ENCODE data around the gene ST7L. TPM values are rescaled to one million over a fixed set of nuclear protein-coding genes. Genes with fewer than 3 reads are reported as not detected.
A peak's percentile ranks its signal among the peaks of the same experiment; 100 is the strongest.

Gene ST7L
- total RNA-seq, 1 donor from 2014 or later = 12.6 TPM

GRCh38 chr1:112504661-112505399, 114.1 kb downstream of the ST7L start:
- H3K36me3 ChIP-seq = no peaks in the 10 kb centered on the region
- H3K27me3 ChIP-seq (ENCODE audit: low read depth) = peaks cover 33% of the 10 kb centered on the region
- TF ChIP-seq CTCF (IDR thresholded peaks at IDR 0.05; ENCODE audit: borderline replicate concordance) = no peak
- H3K4me3 ChIP-seq = no peak overlapping the region
- H3K9me3 ChIP-seq (replicated peaks) = no peaks in the 10 kb centered on the region
- peaks cover 42% of the 10 kb centered on the region for H3K4me1 ChIP-seq
- H3K27ac ChIP-seq (replicated peaks) = no peak overlapping the region
- no peak for DNase-seq
- intact Hi-C loops (cut with micrococcal nuclease) = no loop called here

- H3K27me3 ChIP-seq (ENCODE audit: low read depth) = peaks cover 26% of the 10 kb centered on the region
- peaks cover 40% of the 10 kb centered on the region for H3K4me1 ChIP-seq
- H3K36me3 ChIP-seq = no peaks in the 10 kb centered on the region
- no peak for TF ChIP-seq CTCF (IDR thresholded peaks at IDR 0.05; ENCODE audit: borderline replicate concordance)
- no peak for DNase-seq
- intact Hi-C loops (cut with micrococcal nuclease) = no loop called here
- H3K9me3 ChIP-seq (replicated peaks) = no peaks in the 10 kb centered on the region
- no peak overlapping the region for H3K27ac ChIP-seq (replicated peaks)
- H3K4me3 ChIP-seq = no peak overlapping the region
Measured at GRCh38 chr1:112504001-112504660, 114.8 kb downstream of the ST7L start.

GRCh38 chr1:112502826-112503225, 116.1 kb downstream of the ST7L start:
- H3K36me3 ChIP-seq = no peaks in the 10 kb centered on the region
- peaks cover 13% of the 10 kb centered on the region for H3K27me3 ChIP-seq (ENCODE audit: low read depth)
- DNase-seq = no peak
- peak overlapping the region; percentile 65 for H3K4me3 ChIP-seq
- H3K4me1 ChIP-seq = peaks cover 27% of the 10 kb centered on the region
- H3K27ac ChIP-seq (replicated peaks) = no peak overlapping the region
- intact Hi-C loops (cut with micrococcal nuclease) = no loop called here
- H3K9me3 ChIP-seq (replicated peaks) = no peaks in the 10 kb centered on the region
- TF ChIP-seq CTCF (IDR thresholded peaks at IDR 0.05; ENCODE audit: borderline replicate concordance) = no peak

- intact Hi-C loops (cut with micrococcal nuclease) = no loop called here
- peak; percentile 83 for TF ChIP-seq CTCF (IDR thresholded peaks at IDR 0.05; ENCODE audit: borderline replicate concordance)
- Histone ChIP-seq H3K9me3 (replicated peaks) (no peaks in the 10 kb centered on the region), H3K4me1 (peaks cover 21% of the 10 kb centered on the region), H3K4me3 (peak overlapping the region; percentile 65), H3K36me3 (no peaks in the 10 kb centered on the region), H3K27me3 (ENCODE audit: low read depth) (peaks cover 5% of the 10 kb centered on the region), H3K27ac (replicated peaks) (peak overlapping the region; percentile 69)
- peak; percentile 74 for DNase-seq
Measured at GRCh38 chr1:112501810-112502641, 116.9 kb downstream of the ST7L start.

- no peak overlapping the region for H3K27ac ChIP-seq (replicated peaks)
- H3K27me3 ChIP-seq (ENCODE audit: low read depth) = no peaks in the 10 kb centered on the region
- H3K4me1 ChIP-seq = peaks cover 2% of the 10 kb centered on the region
- intact Hi-C loops (cut with micrococcal nuclease) = no loop called here
- H3K9me3 ChIP-seq (replicated peaks) = no peaks in the 10 kb centered on the region
- no peaks in the 10 kb centered on the region for H3K36me3 ChIP-seq
- no peak for DNase-seq
- no peak for TF ChIP-seq CTCF (IDR thresholded peaks at IDR 0.05; ENCODE audit: borderline replicate concordance)
- no peak overlapping the region for H3K4me3 ChIP-seq
Measured at GRCh38 chr1:112496290-112496689, 122.7 kb downstream of the ST7L start.

All from left ventricle myocardium inferior (tissue), 1 donor.